Large intestine (tissue), 3 donors: ENCODE measurements around the gene CLN6. TPM values are rescaled to one million over a fixed set of nuclear protein-coding genes. Genes with fewer than 3 reads are reported as not detected.

Experiments used
- DNase-seq, 2 donors: peaks; one replicate each; pipeline versions ENCODE4 v3.0.0 to v3.0.0-alpha.2; 2013
- H3K27ac ChIP-seq: one replicate; pipeline ENCODE4 v1.5.1; 2013; ENCODE audit warnings: low read length
- H3K27me3 ChIP-seq: 2 replicates; pipeline ENCODE4 v1.6.1; 2013; ENCODE audit warnings: low read length; ENCODE audit not compliant: control insufficient read depth, insufficient read depth
- H3K36me3 ChIP-seq: 2 replicates; pipeline ENCODE4 v1.6.1; 2013; ENCODE audit warnings: low read length; ENCODE audit not compliant: control insufficient read depth, insufficient read depth
- H3K4me1 ChIP-seq: one replicate; pipeline ENCODE4 v1.6.1; 2013; ENCODE audit warnings: low read length; ENCODE audit not compliant: control insufficient read depth, insufficient read depth
- H3K4me3 ChIP-seq: one replicate; pipeline ENCODE4 v1.5.1; 2013; ENCODE audit warnings: low read length
- H3K9me3 ChIP-seq: one replicate; pipeline ENCODE4 v1.6.1; 2013; ENCODE audit warnings: mild to moderate bottlenecking, low read depth, low read length, moderate library complexity; ENCODE audit not compliant: control insufficient read depth
- WGBS: methylation state at CpG from one replicate; pipeline ENCODE4 v1.1.5; 2013; ENCODE audit warnings: low lambda C conversion rate; ENCODE audit not compliant: insufficient coverage; 5-methylcytosine and 5-hydroxymethylcytosine counted together
- polyA plus RNA-seq: library from polyadenylated mRNA; unstranded; fragments of 120-200 nt; gene quantifications from one replicate; pipeline ENCODE4 v1.2.1, GENCODE V29; 2013

CLN6 gene
- polyA plus RNA-seq, 1 donor: 52.8 TPM

GRCh38 chr15:68191555-68191954 is 38.0 kb downstream of the CLN6 start:
- H3K9me3 ChIP-seq: no peaks in the 10 kb centered on the region
- 20% methylated on average over 1 of the region's 3 CpGs for WGBS
- H3K27ac ChIP-seq: no peak overlapping the region
- H3K4me3 ChIP-seq: no peak overlapping the region
- DNase-seq: no peak
- peaks cover 59% of the 10 kb centered on the region for H3K36me3 ChIP-seq
- peaks cover 3% of the 10 kb centered on the region for H3K4me1 ChIP-seq
- no peaks in the 10 kb centered on the region for H3K27me3 ChIP-seq

DNA sequence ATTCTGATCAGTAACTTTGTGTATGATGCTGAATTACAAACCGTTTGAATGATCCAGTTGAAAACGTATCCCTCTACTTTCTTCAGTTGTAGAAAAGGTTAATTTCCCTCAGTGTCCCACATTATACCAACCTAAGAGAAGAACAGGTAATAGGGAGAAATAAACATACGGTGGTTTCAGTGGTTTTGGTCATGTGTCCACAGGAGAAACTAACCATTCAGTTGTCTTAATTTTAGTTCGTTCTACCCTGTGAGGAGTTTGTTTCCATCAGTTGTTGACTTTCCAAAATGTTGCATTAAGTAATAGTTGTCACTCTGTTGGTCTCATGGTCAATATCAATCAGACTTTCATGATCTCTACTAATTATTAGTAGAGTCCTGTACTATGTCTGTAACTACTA is 39.5 kb downstream of the CLN6 start:
- H3K9me3 ChIP-seq: no peaks in the 10 kb centered on the region
- H3K4me1 ChIP-seq: peaks cover 3% of the 10 kb centered on the region
- 75% methylated on average over 1 of the region's 4 CpGs for WGBS
- no peak overlapping the region for H3K4me3 ChIP-seq
- DNase-seq: no peak
- H3K27me3 ChIP-seq: no peaks in the 10 kb centered on the region
- H3K36me3 ChIP-seq: peaks cover 50% of the 10 kb centered on the region
- H3K27ac ChIP-seq: no peak overlapping the region

- Histone ChIP-seq H3K4me3 (no peak overlapping the region), H3K36me3 (peaks cover 54% of the 10 kb centered on the region), H3K4me1 (peaks cover 3% of the 10 kb centered on the region)
Measured at GRCh38 chr15:68188647-68189046, 40.9 kb downstream of the CLN6 start.

DNA sequence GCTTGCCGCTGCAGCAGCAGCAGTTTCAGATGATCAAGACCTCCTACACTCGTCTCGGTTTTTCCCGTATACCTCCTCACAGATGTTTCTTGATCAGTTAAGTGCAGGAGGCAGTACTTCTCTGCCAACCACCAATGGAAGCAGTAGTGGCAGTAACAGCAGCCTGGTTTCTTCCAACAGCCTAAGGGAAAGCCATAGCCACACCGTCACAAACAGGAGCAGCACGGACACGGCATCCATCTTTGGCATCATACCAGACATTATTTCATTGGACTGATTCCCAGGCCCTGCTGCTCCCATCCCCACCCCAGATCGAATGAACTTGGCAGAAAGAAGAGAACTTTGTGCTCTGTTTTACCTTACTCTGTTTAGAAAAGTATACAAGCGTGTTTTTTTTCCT is 42.0 kb downstream of the CLN6 start:
- WGBS: 78% methylated on average over 2 of the region's 9 CpGs
- Histone ChIP-seq H3K27me3 (no peaks in the 10 kb centered on the region), H3K27ac (no peak overlapping the region), H3K9me3 (no peaks in the 10 kb centered on the region), H3K36me3 (peaks cover 48% of the 10 kb centered on the region), H3K4me3 (no peak overlapping the region), H3K4me1 (peaks cover 3% of the 10 kb centered on the region)
- peak in 1 of 2 donors; percentile 35 for DNase-seq

More at GRCh38 chr15:68188647-68189046, 40.9 kb downstream of the CLN6 start:
- DNase-seq: no peak
- Histone ChIP-seq H3K27me3 (no peaks in the 10 kb centered on the region), H3K9me3 (no peaks in the 10 kb centered on the region), H3K27ac (no peak overlapping the region)
- 78% methylated on average over 1 of the region's 2 CpGs for WGBS

DNA sequence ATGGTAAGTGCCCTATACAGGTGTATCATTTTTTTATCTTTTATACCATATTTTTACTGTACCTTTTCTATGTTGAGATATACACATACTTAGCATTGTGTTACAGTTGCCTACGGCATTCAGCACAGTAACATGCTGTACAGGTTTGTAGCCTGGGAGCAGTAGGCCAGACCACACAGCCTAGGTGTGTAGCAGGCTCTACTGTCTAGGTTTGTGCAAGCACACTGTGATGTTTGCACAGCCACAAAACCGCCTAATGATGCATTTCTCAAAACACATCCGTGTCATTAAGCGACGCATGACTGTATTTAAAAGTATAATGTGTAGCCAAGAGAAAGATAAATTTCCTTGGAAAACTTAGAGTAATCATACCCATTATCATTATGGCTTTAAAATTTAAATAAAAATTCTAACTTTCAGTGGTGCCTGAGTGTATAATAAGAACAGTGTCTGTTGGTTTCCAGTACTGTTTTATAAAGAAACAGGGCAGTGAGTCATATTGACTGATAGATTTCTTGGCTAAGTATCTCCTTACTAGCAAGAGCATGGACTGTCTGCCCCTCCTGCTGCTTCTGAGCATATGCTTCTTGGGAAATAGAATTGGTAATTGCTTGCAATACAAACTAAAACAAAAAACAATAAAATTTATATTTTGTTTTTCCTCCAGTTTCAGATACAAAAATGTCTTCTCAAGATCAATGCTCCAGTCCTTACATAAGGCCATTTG is 42.7 kb downstream of the CLN6 start:
- peaks cover 3% of the 10 kb centered on the region for H3K4me1 ChIP-seq
- no peak for DNase-seq
- H3K9me3 ChIP-seq: no peaks in the 10 kb centered on the region
- WGBS: no CpG with 5 or more reads among the region's 5 CpGs
- peaks cover 41% of the 10 kb centered on the region for H3K36me3 ChIP-seq
- H3K27me3 ChIP-seq: no peaks in the 10 kb centered on the region
- H3K4me3 ChIP-seq: no peak overlapping the region
- H3K27ac ChIP-seq: no peak overlapping the region

DNA sequence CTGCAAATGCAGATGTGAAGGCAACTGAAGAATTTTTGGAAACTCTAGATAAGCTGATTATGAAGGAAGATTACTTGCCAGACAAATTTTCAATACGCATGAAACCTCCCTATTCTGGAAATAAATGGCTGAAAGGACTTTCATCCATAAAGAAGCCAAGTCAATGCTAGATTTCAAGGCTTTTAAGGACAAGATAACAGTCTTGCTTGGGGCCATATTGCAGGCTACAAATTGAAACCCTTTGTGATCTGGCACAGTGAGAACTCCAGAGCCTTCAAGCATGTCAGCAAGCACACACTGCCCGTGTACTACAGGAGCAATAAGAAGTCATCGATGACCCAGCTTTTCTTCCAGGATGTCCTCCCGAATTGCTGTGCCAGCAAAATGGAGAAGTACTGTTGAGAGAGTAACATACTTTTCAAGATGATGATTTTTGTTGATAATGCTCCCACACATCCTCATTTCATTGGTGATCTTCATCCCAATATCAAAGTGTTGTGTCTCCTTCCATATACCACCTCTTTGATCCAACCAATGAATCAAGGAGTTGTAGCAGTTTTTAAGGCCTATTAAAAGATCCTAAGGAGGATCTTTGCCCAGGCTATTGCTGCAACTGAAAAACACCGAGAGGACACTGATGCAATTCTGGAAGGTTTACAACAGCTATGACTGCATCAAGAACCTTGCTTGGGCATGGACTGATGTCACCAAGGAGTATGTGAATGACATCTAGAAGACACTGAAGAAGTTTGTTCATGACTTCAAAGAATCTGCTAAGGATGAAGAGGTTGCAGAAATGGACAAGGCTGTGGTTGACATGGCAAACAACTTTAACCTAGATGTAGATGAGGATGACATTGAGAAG is 44.7 kb downstream of the CLN6 start:
- H3K36me3 ChIP-seq: peaks cover 49% of the 10 kb centered on the region
- H3K27ac ChIP-seq: no peak overlapping the region
- no CpG with 5 or more reads among the region's 5 CpGs for WGBS

GRCh38 chr15:68183616-68184315 is 45.8 kb downstream of the CLN6 start:
- DNase-seq: no peak
- no peak overlapping the region for H3K27ac ChIP-seq
- no peaks in the 10 kb centered on the region for H3K4me1 ChIP-seq
- no peaks in the 10 kb centered on the region for H3K27me3 ChIP-seq
- H3K9me3 ChIP-seq: no peaks in the 10 kb centered on the region
- no peak overlapping the region for H3K4me3 ChIP-seq
- H3K36me3 ChIP-seq: peaks cover 49% of the 10 kb centered on the region
- 100% methylated on average over 2 of the region's 5 CpGs for WGBS

More for the DNA sequence above, 44.7 kb downstream of the CLN6 start:
- Histone ChIP-seq H3K4me3 (no peak overlapping the region), H3K9me3 (no peaks in the 10 kb centered on the region), H3K4me1 (no peaks in the 10 kb centered on the region), H3K27me3 (no peaks in the 10 kb centered on the region)
- DNase-seq: no peak

DNA sequence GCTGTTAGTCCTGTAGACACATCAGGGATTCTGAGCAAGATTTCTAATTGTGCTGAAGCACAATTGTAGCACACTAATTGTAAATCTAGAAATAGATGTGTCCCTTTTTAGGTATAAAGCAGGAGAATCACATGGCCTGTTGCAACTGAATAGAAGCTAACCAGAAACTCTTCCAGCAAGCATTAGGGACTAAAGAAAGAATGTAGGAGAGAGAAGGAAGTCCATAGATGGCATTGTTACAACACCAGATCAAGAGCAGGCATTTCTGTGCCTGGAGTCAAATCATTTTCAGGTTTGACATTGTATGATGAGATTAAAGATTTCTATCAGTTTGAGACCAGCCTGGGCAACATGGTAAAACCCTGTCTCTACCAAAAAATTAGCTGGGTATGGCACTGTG is 51.8 kb downstream of the CLN6 start:
- Histone ChIP-seq H3K36me3 (peaks cover 44% of the 10 kb centered on the region), H3K9me3 (no peaks in the 10 kb centered on the region), H3K4me3 (no peak overlapping the region), H3K4me1 (no peaks in the 10 kb centered on the region), H3K27ac (no peak overlapping the region), H3K27me3 (no peaks in the 10 kb centered on the region)
- DNase-seq: no peak

- H3K9me3 ChIP-seq: no peaks in the 10 kb centered on the region
- H3K27ac ChIP-seq: no peak overlapping the region
- peaks cover 41% of the 10 kb centered on the region for H3K36me3 ChIP-seq
- no peaks in the 10 kb centered on the region for H3K4me1 ChIP-seq
- no CpG with 5 or more reads among the region's 3 CpGs for WGBS
- H3K27me3 ChIP-seq: no peaks in the 10 kb centered on the region
- H3K4me3 ChIP-seq: no peak overlapping the region
- DNase-seq: no peak
Measured at GRCh38 chr15:68176601-68177000, 52.9 kb downstream of the CLN6 start.

DNA sequence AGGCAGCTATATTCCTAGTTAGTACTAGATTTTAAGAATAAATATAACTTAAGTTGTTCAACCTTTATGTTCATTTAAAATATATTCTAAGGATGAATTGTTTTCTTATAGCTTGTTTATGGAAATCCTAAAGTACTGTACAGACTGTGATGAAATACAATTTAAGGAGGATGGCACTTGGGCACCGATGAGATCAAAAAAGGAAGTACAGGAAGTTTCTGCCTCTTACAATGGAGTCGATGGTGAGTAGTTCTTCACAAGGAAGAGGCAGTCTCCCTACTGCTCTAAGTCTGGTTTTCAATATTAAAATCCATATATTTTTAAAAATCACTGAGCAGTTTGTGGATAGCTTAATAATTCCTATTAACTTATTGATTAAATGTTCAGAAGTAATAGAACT is 54.0 kb downstream of the CLN6 start:
- Histone ChIP-seq H3K27ac (no peak overlapping the region), H3K4me3 (no peak overlapping the region), H3K36me3 (peaks cover 31% of the 10 kb centered on the region), H3K9me3 (no peaks in the 10 kb centered on the region), H3K4me1 (no peaks in the 10 kb centered on the region), H3K27me3 (no peaks in the 10 kb centered on the region)
- no peak for DNase-seq
- 67% methylated on average over 1 of the region's 2 CpGs for WGBS
